GM18909 (cell line): Measurements from ENCODE around the gene TIMM22.

ENCODE experiments used
- ATAC-seq: cut with Tn5 transposase; IDR thresholded peaks from one replicate; pipeline ENCODE4 v1.9.1; 2021; ENCODE audit warnings: mild to moderate bottlenecking; ENCODE audit not compliant: unreplicated experiment, poor library complexity

Gene TIMM22

GRCh38 chr17:1012823-1013728 is 16.1 kb downstream of the TIMM22 start:
- ATAC-seq: no peak

GRCh38 chr17:1013729-1014090 is 16.8 kb downstream of the TIMM22 start:
- no peak for ATAC-seq

- no peak for ATAC-seq
Measured at GRCh38 chr17:1018547-1018946, 21.6 kb downstream of the TIMM22 start.

DNA sequence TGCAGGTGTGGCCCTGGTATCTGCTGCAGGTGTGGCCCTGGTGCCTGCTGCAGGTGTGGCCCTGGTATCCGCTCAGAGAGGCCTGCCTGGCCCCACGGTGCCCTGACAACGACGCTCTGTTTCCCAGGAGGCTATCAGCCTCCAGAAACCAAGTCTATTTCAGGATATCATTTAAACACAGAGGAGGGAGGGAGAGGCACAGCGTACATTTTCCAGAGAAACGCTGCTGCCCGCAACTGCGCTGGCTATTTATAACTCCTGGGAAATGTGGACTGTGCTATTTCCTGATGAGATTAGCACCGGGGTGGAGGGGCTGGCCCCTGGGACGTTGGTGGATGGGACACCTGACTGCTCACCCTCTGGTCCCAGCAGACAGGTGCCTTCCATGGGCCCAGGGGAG is 22.5 kb downstream of the TIMM22 start:
- no peak for ATAC-seq

DNA sequence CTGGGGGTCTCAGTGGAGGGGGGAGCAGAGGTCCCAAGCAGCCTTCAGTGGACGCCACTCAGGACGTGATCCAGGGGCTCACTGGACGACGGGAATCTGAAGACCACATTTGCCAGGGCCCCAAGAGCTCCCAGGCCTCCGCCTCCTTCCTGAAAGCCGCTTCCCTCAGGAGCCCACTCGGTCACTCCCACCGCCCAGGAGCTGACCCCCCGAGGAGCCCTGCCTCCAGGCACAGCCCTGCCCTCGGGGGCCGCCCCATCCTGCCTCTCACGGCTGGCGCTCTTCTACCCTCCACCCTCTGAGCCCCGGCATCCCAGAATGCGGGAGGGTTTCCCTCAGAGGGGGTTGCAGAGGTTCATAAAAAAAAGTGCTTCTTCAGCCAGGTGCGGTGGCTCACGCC is 24.2 kb downstream of the TIMM22 start:
- ATAC-seq: no peak

DNA sequence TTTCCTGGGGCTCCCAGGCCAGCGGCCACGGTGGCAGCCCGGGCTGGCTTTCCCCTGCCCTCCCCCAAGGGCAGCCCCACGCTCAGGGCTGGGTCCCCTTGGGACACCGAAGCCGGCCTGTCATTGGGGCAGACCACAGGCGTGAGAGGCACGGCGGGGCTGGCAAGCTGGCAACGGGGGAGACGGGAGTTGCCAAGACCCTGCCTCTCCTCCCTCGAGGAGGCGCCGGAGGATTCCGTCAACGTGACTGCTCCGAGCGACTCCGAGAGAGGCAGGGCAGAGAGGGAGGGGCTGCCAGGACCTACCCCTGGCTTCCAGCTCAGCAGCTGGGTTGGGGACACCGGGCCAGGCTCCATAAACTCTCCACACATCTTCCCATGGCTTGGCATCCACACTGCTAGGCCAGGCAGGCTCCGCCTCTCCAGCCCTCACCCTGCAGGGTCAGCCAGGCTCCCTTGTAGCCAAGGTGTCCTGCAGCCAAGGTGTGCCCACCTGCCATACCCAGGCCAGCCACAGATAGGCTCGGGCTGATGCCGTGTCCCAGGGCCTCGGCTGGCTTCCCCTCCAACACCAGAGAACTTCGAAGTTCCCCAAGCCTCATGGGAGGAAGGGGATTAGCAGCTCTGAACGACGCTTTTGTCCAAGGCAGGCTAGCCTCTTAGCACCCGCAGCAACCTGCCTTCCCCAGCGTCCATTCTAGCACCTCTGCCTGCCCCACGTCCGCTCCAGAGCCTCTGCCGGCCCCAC is 25.5 kb downstream of the TIMM22 start:
- ATAC-seq: no peak

- ATAC-seq: no peak
Measured at GRCh38 chr17:1024076-1024475, 27.1 kb downstream of the TIMM22 start.

- no peak for ATAC-seq
Measured at GRCh38 chr17:1025733-1026598, 29.0 kb downstream of the TIMM22 start.

DNA sequence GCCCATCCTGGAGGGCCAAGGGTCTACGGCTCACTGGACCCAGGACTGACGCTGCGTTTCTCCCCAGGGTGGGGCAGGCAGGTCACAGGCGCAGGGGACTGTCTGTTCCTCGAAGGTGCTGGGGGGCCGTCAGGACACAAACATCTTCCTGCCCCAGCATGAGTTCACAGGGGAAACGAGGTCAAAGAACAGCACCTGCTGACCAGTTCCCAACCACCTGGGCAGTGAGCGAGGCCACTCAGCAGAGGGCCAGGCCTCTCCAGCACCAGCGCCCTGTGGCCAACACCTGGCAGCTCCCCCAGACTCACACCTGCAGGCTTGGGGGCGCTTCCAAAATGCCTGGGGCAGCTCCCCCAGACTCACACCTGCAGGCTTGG is 29.7 kb downstream of the TIMM22 start:
- no peak for ATAC-seq

GRCh38 chr17:1027044-1027443 is 30.1 kb downstream of the TIMM22 start:
- no peak for ATAC-seq

- ATAC-seq: no peak
Measured at GRCh38 chr17:1029196-1029921, 32.4 kb downstream of the TIMM22 start.

DNA sequence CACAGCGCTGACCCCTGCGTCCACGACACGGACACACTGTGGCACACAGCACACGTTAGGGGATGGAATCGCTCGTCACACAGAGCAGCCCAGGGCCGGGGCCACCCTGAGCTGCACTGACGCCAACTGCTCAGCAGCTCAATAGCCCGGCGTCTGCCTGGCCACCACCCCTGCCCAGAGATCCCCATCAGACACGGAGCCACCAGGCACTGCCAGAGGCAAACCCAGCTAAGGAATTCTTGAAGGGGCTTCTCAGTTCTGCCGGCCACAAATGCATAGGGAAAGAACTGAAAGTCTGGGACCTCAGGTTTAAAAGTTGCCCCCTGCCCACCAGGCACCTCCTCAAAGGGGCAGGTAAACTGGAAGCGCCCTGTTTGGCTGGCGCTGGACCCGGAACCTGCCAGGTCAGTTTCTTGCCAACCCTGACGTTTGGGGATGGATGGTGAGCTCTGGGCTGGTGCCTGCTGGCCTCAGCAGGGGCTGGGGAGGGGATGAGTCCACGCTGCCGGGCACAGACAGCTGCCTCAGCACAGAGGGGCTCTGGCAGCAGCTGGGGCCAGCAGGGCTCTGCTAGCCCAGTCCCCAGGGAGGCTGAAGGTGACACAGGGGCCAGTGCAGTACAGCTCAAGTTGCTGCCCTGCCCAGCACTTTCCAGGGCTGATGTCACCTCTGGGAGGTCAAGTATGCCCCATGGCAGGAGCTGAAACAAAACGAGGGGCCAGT is 33.2 kb downstream of the TIMM22 start:
- no peak for ATAC-seq

- ATAC-seq: no peak
Measured at GRCh38 chr17:1030684-1031532, 34.0 kb downstream of the TIMM22 start.

DNA sequence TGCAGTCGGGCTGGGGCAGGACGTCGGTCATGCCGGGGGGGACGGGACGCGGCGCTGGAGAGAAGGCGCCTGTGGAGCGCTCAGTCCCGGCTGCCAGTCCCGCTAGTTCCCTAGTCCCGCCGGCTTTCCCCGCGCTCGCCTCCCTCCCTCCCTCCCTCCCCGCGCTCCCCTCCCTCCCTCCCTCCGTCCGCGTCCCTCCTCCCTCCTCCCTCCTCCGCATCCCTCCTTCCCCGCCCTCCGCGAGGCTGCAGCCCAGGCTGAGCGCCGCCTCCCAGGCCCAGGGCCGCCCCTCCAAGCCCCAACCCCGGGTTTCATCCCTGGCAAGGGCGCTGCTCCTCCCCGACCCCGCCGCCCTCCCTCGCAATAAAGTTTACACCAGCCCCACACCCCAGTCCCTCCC is 34.8 kb downstream of the TIMM22 start:
- no peak for ATAC-seq

- no peak for ATAC-seq
Measured at GRCh38 chr17:1032391-1032790, 35.5 kb downstream of the TIMM22 start.

GRCh38 chr17:1033503-1033902 is 36.6 kb downstream of the TIMM22 start:
- no peak for ATAC-seq

GRCh38 chr17:1034652-1035210 is 37.8 kb downstream of the TIMM22 start:
- ATAC-seq: no peak

DNA sequence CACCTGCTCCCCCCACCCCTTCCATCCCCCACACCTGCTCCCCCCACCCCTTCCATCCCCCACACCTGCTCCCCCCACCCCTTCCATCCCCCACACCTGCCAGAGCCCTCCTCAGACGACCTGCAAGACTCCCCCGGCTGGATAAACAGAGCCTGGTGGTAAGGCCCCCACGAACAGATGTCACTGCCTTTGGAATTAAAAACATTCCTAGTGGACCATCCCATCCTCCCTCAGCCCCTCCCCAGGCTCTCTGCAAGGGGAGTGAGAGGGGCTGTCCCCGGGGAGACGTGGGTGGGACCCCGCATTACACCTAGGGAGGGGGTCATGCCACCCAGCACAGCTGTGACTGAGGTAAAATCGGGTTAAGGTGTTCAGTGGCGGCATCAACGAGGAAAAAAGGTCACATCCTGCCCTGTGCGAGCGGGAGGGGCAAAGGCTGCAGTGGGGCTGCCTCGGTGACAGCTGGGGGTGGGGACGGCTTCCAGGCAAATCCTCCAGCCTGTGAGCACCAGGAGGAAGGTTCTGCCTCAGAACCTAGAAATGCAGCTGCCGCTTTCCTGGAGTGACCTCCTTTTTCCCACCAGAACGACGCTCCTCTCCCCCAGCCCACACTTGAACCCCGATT is 38.7 kb downstream of the TIMM22 start:
- ATAC-seq: no peak
